Daoy (cell line): ENCODE data around the gene C1QL2. TPM values are rescaled to one million over a fixed set of nuclear protein-coding genes. Genes with fewer than 3 reads are reported as not detected.

ENCODE experiments used
- DNase-seq: peaks from one replicate; pipeline ENCODE4 v3.0.0-alpha.2; 2015; ENCODE audit warnings: low read depth
- total RNA-seq: library from RNA; depleted of rRNA; stranded (reverse); fragments of >200 nt; shearing (Covaris generic); gene quantifications from 2 replicates; pipeline ENCODE4 v1.2.3, GENCODE V29; 2014

Gene C1QL2
- total RNA-seq, 1 experiment from 2014 or later = not detected

- DNase-seq = no peak
Observed at GRCh38 chr2:119142824-119143223, 15.7 kb downstream of the C1QL2 start.

GRCh38 chr2:119137502-119137901 is 21.0 kb downstream of the C1QL2 start:
- no peak for DNase-seq

- no peak for DNase-seq
Observed at GRCh38 chr2:119136872-119137271, 21.7 kb downstream of the C1QL2 start.

- DNase-seq = peak; percentile 56
Observed at GRCh38 chr2:119136093-119136492, 22.5 kb downstream of the C1QL2 start.

GRCh38 chr2:119134775-119135174 is 23.8 kb downstream of the C1QL2 start:
- no peak for DNase-seq

- peak; percentile 77 for DNase-seq
Observed at GRCh38 chr2:119126650-119127049, 31.9 kb downstream of the C1QL2 start.

- DNase-seq = no peak
Observed at GRCh38 chr2:119123389-119123788, 35.2 kb downstream of the C1QL2 start.

- no peak for DNase-seq
Observed at GRCh38 chr2:119122663-119123062, 35.9 kb downstream of the C1QL2 start.

- no peak for DNase-seq
Observed at GRCh38 chr2:119119999-119120756, 38.4 kb downstream of the C1QL2 start.

GRCh38 chr2:119119076-119119785 is 39.3 kb downstream of the C1QL2 start:
- DNase-seq = no peak

- DNase-seq = no peak
Observed at GRCh38 chr2:119117891-119118882, 40.4 kb downstream of the C1QL2 start.

- DNase-seq = no peak
Observed at GRCh38 chr2:119117408-119117807, 41.1 kb downstream of the C1QL2 start.

- DNase-seq = no peak
Observed at GRCh38 chr2:119116411-119117295, 41.9 kb downstream of the C1QL2 start.

GRCh38 chr2:119114266-119114665 is 44.3 kb downstream of the C1QL2 start:
- DNase-seq = no peak

GRCh38 chr2:119113489-119113770 is 45.1 kb downstream of the C1QL2 start:
- no peak for DNase-seq

GRCh38 chr2:119112770-119113488 is 45.6 kb downstream of the C1QL2 start:
- DNase-seq = no peak

- no peak for DNase-seq
Observed at GRCh38 chr2:119112230-119112629, 46.3 kb downstream of the C1QL2 start.

GRCh38 chr2:119111115-119111975 is 47.2 kb downstream of the C1QL2 start:
- DNase-seq = no peak

- DNase-seq = no peak
Observed at GRCh38 chr2:119109866-119110265, 48.7 kb downstream of the C1QL2 start.

- DNase-seq = no peak
Observed at GRCh38 chr2:119108186-119108585, 50.4 kb downstream of the C1QL2 start.
